Ishikawa (cell line): Measurements from ENCODE around the gene R3HDM4.

Experiments used
- CEBPB ChIP-seq: IDR thresholded peaks from 2 replicates; pipeline ENCODE4 v1.6.1; 2012
- CREB1 ChIP-seq: IDR thresholded peaks from 2 replicates; pipeline ENCODE4 v1.6.1; 2012; ENCODE audit warnings: low read depth
- EGR1 ChIP-seq: IDR thresholded peaks from 2 replicates; pipeline ENCODE4 v1.6.1; 2012
- EP300 ChIP-seq: IDR thresholded peaks from 2 replicates; pipeline ENCODE4 v1.6.1; 2012; ENCODE audit warnings: borderline replicate concordance
- FOXM1 ChIP-seq: IDR thresholded peaks from 2 replicates; pipeline ENCODE4 v1.6.1; 2012; ENCODE audit warnings: low read depth, borderline replicate concordance
- MAX ChIP-seq: IDR thresholded peaks from 2 replicates; pipeline ENCODE4 v1.6.1; 2012
- NFIC ChIP-seq: IDR thresholded peaks from 2 replicates; pipeline ENCODE4 v1.6.1; 2012
- RAD21 ChIP-seq: IDR thresholded peaks from 2 replicates; pipeline ENCODE4 v1.6.1; 2012; ENCODE audit warnings: low read depth
- REST ChIP-seq: IDR thresholded peaks from 2 replicates; pipeline ENCODE4 v1.6.1; 2012; ENCODE audit warnings: low read depth, mild to moderate bottlenecking
- TAF1 ChIP-seq: IDR thresholded peaks from 2 replicates; pipeline ENCODE4 v1.6.1; 2012; ENCODE audit warnings: low read depth, mild to moderate bottlenecking
- TCF12 ChIP-seq: IDR thresholded peaks from 2 replicates; pipeline ENCODE4 v1.6.1; 2012; ENCODE audit warnings: low read depth
- TEAD4 ChIP-seq: IDR thresholded peaks from 2 replicates; pipeline ENCODE4 v1.6.1; 2012
- USF1 ChIP-seq: IDR thresholded peaks from 2 replicates; pipeline ENCODE4 v1.6.1; 2012
- YY1 ChIP-seq: IDR thresholded peaks from 2 replicates; pipeline ENCODE4 v1.6.1; 2012; ENCODE audit warnings: low read depth
- ZBTB7A ChIP-seq: IDR thresholded peaks from 2 replicates; pipeline ENCODE4 v1.6.1; 2012; ENCODE audit warnings: low read depth

Gene R3HDM4

GRCh38 chr19:850979-851335, 62.1 kb downstream of the R3HDM4 start:
- no peak for TF ChIP-seq MAX
- TF ChIP-seq TCF12 = no peak
- TF ChIP-seq REST = no peak
- TF ChIP-seq NFIC = no peak
- TF ChIP-seq TEAD4 = no peak
- TF ChIP-seq USF1 = no peak
- no peak for TF ChIP-seq CEBPB

- TF ChIP-seq USF1 (no peak), FOXM1 (peak; percentile 74; the same call in 1 of the 2 replicates), NFIC (peak; percentile 98), ZBTB7A (peak; percentile 55; the same call in 1 of the 2 replicates), TEAD4 (peak; percentile 85), REST (no peak), EP300 (peak; percentile 96), CREB1 (no peak), RAD21 (peak; percentile 5; the same call in 1 of the 2 replicates), TAF1 (no peak), CEBPB (peak; percentile 92), EGR1 (no peak), TCF12 (peak; percentile 98), MAX (peak; percentile 54), YY1 (peak; percentile 68)
Measured at GRCh38 chr19:850221-850978, 62.6 kb downstream of the R3HDM4 start.

- TF ChIP-seq REST = no peak
- TF ChIP-seq EGR1 = no peak
- TF ChIP-seq TAF1 = no peak
Measured at GRCh38 chr19:848386-848921, 64.6 kb downstream of the R3HDM4 start.
